H1 (cell line): Measurements from ENCODE around the gene AZGP1. TPM values are rescaled to one million over a fixed set of nuclear protein-coding genes. Genes with fewer than 3 reads are reported as not detected.

Experiments used
- CTCF ChIA-PET: fragments of 300-600 bp; sonication (Branson Sonifier 250); formaldehyde crosslinking; loops from one replicate; lab custom pipeline; 2021; ENCODE audit not compliant: partially characterized antibody; lab: Charles Lee
- POLR2A ChIA-PET: fragments of 300-600 bp; sonication (Branson Sonifier 250); formaldehyde crosslinking; loops from one replicate; lab custom pipeline; 2021; ENCODE audit warnings: inconsistent platforms; ENCODE audit not compliant: partially characterized antibody; lab: Charles Lee
- DNase-seq, 2 experiments: peaks; one replicate each; pipeline versions ENCODE4 v3.0.0 to v3.0.0-alpha.2; 2010 to 2022; ENCODE audit warnings: low spot score in 2 of 2, low read depth in 1 of 2, mixed read lengths in 1 of 2
- FAIRE-seq: peaks from 2 replicates; lab custom pipeline; 2011; peaks lifted over from hg19 to GRCh38; lab: Jason Lieb, UNC
- H2AFZ ChIP-seq: 2 replicates; pipeline ENCODE4 v1.8.1; 2012; ENCODE audit warnings: low read length, inconsistent platforms
- H2AK5ac ChIP-seq: 2 replicates; pipeline ENCODE4 v1.6.1; 2013; ENCODE audit warnings: low read depth, low read length
- H2BK120ac ChIP-seq: replicated peaks from 2 replicates; pipeline ENCODE3; 2013; ENCODE audit warnings: low read depth, low read length, inconsistent platforms
- H2BK12ac ChIP-seq: 2 replicates; pipeline ENCODE4 v1.6.1; 2013; ENCODE audit warnings: low read depth, low read length
- H2BK15ac ChIP-seq: 2 replicates; pipeline ENCODE4 v1.6.1; 2013; ENCODE audit warnings: low read length
- H2BK20ac ChIP-seq: 2 replicates; pipeline ENCODE4 v1.6.1; 2013; ENCODE audit warnings: low read length
- H2BK5ac ChIP-seq: 2 replicates; pipeline ENCODE4 v1.6.1; 2013; ENCODE audit warnings: low read depth, low read length
- H3K14ac ChIP-seq: 2 replicates; pipeline ENCODE4 v1.6.1; 2013; ENCODE audit warnings: inconsistent platforms; ENCODE audit not compliant: insufficient read length
- H3K18ac ChIP-seq: 2 replicates; pipeline ENCODE4 v1.6.1; 2013; ENCODE audit warnings: low read length; ENCODE audit errors: extremely low read depth
- H3K23ac ChIP-seq: 2 replicates; pipeline ENCODE4 v1.6.1; 2013; ENCODE audit warnings: inconsistent platforms; ENCODE audit not compliant: insufficient read length
- H3K23me2 ChIP-seq: 2 replicates; pipeline ENCODE4 v1.6.1; 2013; ENCODE audit warnings: low read depth, low read length
- H3K27ac ChIP-seq: 2 replicates; pipeline ENCODE4 v1.6.1; 2011; ENCODE audit warnings: low read depth, low read length, inconsistent platforms
- H3K27me3 ChIP-seq, 4 experiments: replicated peaks in 1 of 4; 1 replicate in 1 of 4; 2 replicates in 3 of 4; pipeline versions ENCODE4 v1.6.1 to v1.8.1; 2011 to 2013; ENCODE audit warnings: low read length in 3 of 4, mild to moderate bottlenecking in 3 of 4, inconsistent platforms in 2 of 4, mixed read lengths in 2 of 4, moderate library complexity in 1 of 4; ENCODE audit not compliant: control insufficient read depth in 3 of 4, insufficient read depth in 3 of 4; ENCODE audit errors: extremely low read depth in 1 of 4
- H3K36me3 ChIP-seq, 4 experiments: 2 replicates each; pipeline versions ENCODE4 v1.6.1 to v1.8.1; 2011 to 2013; ENCODE audit warnings: mild to moderate bottlenecking in 4 of 4, low read length in 3 of 4, moderate library complexity in 2 of 4, control low read depth in 1 of 4, inconsistent platforms in 1 of 4; ENCODE audit not compliant: insufficient read depth in 4 of 4, control insufficient read depth in 2 of 4
- H3K4ac ChIP-seq: replicated peaks from 2 replicates; pipeline ENCODE3; 2013; ENCODE audit warnings: low read length, low read depth, mixed read lengths, inconsistent platforms; ENCODE audit not compliant: insufficient read length
- H3K4me1 ChIP-seq, 4 experiments: replicated peaks in 1 of 4; 1 replicate in 1 of 4; 2 replicates in 3 of 4; pipeline versions ENCODE4 v1.6.1 to v1.8.1; 2011 to 2013; ENCODE audit warnings: low read length in 3 of 4, inconsistent platforms in 2 of 4, mixed read lengths in 1 of 4; ENCODE audit not compliant: insufficient read depth in 4 of 4, control insufficient read depth in 3 of 4
- H3K4me2 ChIP-seq, 2 experiments: 2 replicates each; pipeline versions ENCODE4 v1.6.1 to v1.8.1; 2011 to 2013; ENCODE audit warnings: low read depth in 2 of 2, low read length in 2 of 2, control low read depth in 1 of 2, inconsistent platforms in 1 of 2, mild to moderate bottlenecking in 1 of 2; ENCODE audit not compliant: insufficient read depth in 1 of 2
- H3K4me3 ChIP-seq, 4 experiments: fragments of 200-600, 300-600 bp in 1 of 4; sonication (generic), shearing (Covaris generic), sonication (Bioruptor Twin) in 1 of 4; 2 replicates each; pipeline versions ENCODE4 v1.5.1 to v1.8.1; 2011 to 2016; ENCODE audit warnings: low read length in 4 of 4, low read depth in 3 of 4, control low read depth in 2 of 4, inconsistent platforms in 2 of 4, mild to moderate bottlenecking in 2 of 4, mixed read lengths in 1 of 4, moderate library complexity in 1 of 4; ENCODE audit not compliant: insufficient read depth in 2 of 4; ENCODE audit errors: extremely low read depth in 1 of 4
- H3K56ac ChIP-seq: replicated peaks from 2 replicates; pipeline ENCODE3; 2013; ENCODE audit warnings: low read depth, mild to moderate bottlenecking, mixed read lengths, low read length, inconsistent platforms; ENCODE audit not compliant: insufficient read length
- H3K79me1 ChIP-seq: 2 replicates; pipeline ENCODE4 v1.6.1; 2013; ENCODE audit warnings: low read depth, low read length, control low read depth
- H3K79me2 ChIP-seq, 2 experiments: 2 replicates each; pipeline versions ENCODE4 v1.6.1 to v1.8.1; 2012 to 2013; ENCODE audit warnings: low read length in 2 of 2, mild to moderate bottlenecking in 2 of 2, inconsistent platforms in 1 of 2; ENCODE audit not compliant: insufficient read depth in 2 of 2, control insufficient read depth in 1 of 2
- H3K9ac ChIP-seq, 4 experiments: replicated peaks in 1 of 4; 1 replicate in 1 of 4; 2 replicates in 3 of 4; pipeline versions ENCODE4 v1.6.1 to v1.8.1; 2011 to 2013; ENCODE audit warnings: low read depth in 3 of 4, low read length in 3 of 4, control low read depth in 2 of 4, mild to moderate bottlenecking in 2 of 4, moderate library complexity in 2 of 4, inconsistent platforms in 1 of 4; ENCODE audit errors: extremely low read depth in 1 of 4
- H3K9me3 ChIP-seq, 2 experiments: 2 replicates each; pipeline versions ENCODE4 v1.6.1 to v1.8.1; 2012 to 2013; ENCODE audit warnings: mild to moderate bottlenecking in 2 of 2, moderate library complexity in 2 of 2, control low read depth in 1 of 2, inconsistent platforms in 1 of 2, low read depth in 1 of 2, low read length in 1 of 2, mixed read lengths in 1 of 2; ENCODE audit not compliant: insufficient read depth in 2 of 2
- H4K20me1 ChIP-seq, 2 experiments: replicated peaks in 1 of 2; 2 replicates each; pipeline versions ENCODE3 to v1.8.1; 2011 to 2013; ENCODE audit warnings: inconsistent platforms in 2 of 2, low read length in 2 of 2, mild to moderate bottlenecking in 1 of 2; ENCODE audit not compliant: insufficient read depth in 2 of 2, control insufficient read depth in 1 of 2
- H4K5ac ChIP-seq: 2 replicates; pipeline ENCODE4 v1.6.1; 2013; ENCODE audit warnings: low read length, low read depth, mixed read lengths, inconsistent platforms; ENCODE audit not compliant: insufficient read length
- H4K8ac ChIP-seq: 2 replicates; pipeline ENCODE4 v1.8.0; 2013; ENCODE audit warnings: mild to moderate bottlenecking, moderate library complexity, low read length, inconsistent platforms; ENCODE audit not compliant: insufficient read depth; ENCODE audit errors: extremely low read depth
- H4K91ac ChIP-seq: replicated peaks from 2 replicates; pipeline ENCODE3; 2013; ENCODE audit warnings: low read length, mixed read lengths, inconsistent platforms; ENCODE audit not compliant: insufficient read length
- ATF2 ChIP-seq: IDR thresholded peaks from 2 replicates; pipeline ENCODE4 v1.6.1; 2012; ENCODE audit warnings: low read length, inconsistent platforms
- CBX8 ChIP-seq: fragments of 300-800, 300-1000 bp; sonication (generic); IDR thresholded peaks from 2 replicates; pipeline ENCODE4 v1.7.1; 2016; ENCODE audit warnings: low read depth, low read length, borderline replicate concordance
- EZH2 ChIP-seq: fragments of 200-600 bp; sonication (generic); IDR thresholded peaks from 2 replicates; pipeline ENCODE4 v1.7.1; 2012; ENCODE audit warnings: low read depth, mild to moderate bottlenecking, moderate library complexity, low read length, inconsistent platforms; ENCODE audit not compliant: severe bottlenecking
- HDAC2 ChIP-seq, 2 experiments: fragments of 300-600 bp in 1 of 2; sonication (generic) in 1 of 2; IDR thresholded peaks; 2 replicates each; pipeline ENCODE4 v1.6.1; 2011 to 2012; ENCODE audit warnings: low read depth in 2 of 2, low read length in 2 of 2, mild to moderate bottlenecking in 2 of 2, moderate library complexity in 2 of 2, borderline replicate concordance in 1 of 2, inconsistent platforms in 1 of 2
- KDM1A ChIP-seq: fragments of 200-600, 300-600 bp; sonication (generic); IDR thresholded peaks from 2 replicates; pipeline ENCODE4 v1.7.1; 2016; ENCODE audit warnings: mild to moderate bottlenecking, low read length, borderline replicate concordance
- KDM4A ChIP-seq: IDR thresholded peaks from one replicate; pipeline ENCODE4 v1.7.1; 2012; ENCODE audit warnings: low read depth, mild to moderate bottlenecking, moderate library complexity, low read length, inconsistent platforms; ENCODE audit not compliant: severe bottlenecking
- TAF1 ChIP-seq: IDR thresholded peaks from 2 replicates; pipeline ENCODE4 v1.6.1; 2011; ENCODE audit warnings: mild to moderate bottlenecking, low read depth, low read length
- WGBS, 2 experiments: shearing (Covaris generic) in 1 of 2; methylation state at CpG; one replicate each; pipeline versions ENCODE4 v1.1.6 to v1.1.7; 2013 to 2015; ENCODE audit warnings: low lambda C conversion rate in 2 of 2, mixed read lengths in 2 of 2, inconsistent platforms in 1 of 2, low coverage in 1 of 2, missing lambda C conversion rate in 1 of 2; ENCODE audit not compliant: insufficient replicate concordance in 2 of 2, insufficient coverage in 1 of 2, insufficient read length in 1 of 2; ENCODE audit errors: extremely low coverage in 1 of 2, missing lambda C conversion rate in 1 of 2; 5-methylcytosine and 5-hydroxymethylcytosine counted together
- polyA plus RNA-seq, 7 experiments: library from polyadenylated mRNA; depleted of rRNA in 3 of 7; stranded (reverse) in 5 of 7; unstranded in 2 of 7; fragments of >200 nt in 5 of 7; fragments of 200-250 nt in 2 of 7; gene quantifications; 1 replicate in 5 of 7; 2 replicates in 1 of 7; 4 replicates in 1 of 7; pipeline versions ENCODE4 v1.2.1 to v1.2.3, GENCODE V29; 2011 to 2013; ENCODE audit warnings: missing spikeins in 2 of 7, mixed read lengths in 2 of 7
- total RNA-seq: library from RNA; stranded (reverse); fragmentation: NEBNext Ultra II Directional; extraction: Animal tissue kit (Norgen Biotek cat#: 25700); gene quantifications from 2 replicates; pipeline ENCODE4 v1.2.1, GENCODE V29; 2021

The AZGP1 gene
- total and polyA plus RNA-seq, 2 of the 8 experiments (the other 6 are each of a cell fraction or from before 2014, with no cell fraction given): 0.52 to 0.68 TPM

GRCh38 chr7:99996755-99997544, 21.1 kb upstream of the AZGP1 start:
- H3K36me3 ChIP-seq: no peaks in the 10 kb centered on the region
- WGBS, 2 experiments: 85% methylated on average over 15 of the region's 15 CpGs; no CpG with 5 or more reads in 1 of the 2 experiments
- H3K4ac ChIP-seq: no peak overlapping the region
- no peak overlapping the region for H4K91ac ChIP-seq
- no peak overlapping the region for H3K23ac ChIP-seq
- no peak overlapping the region for H2BK5ac ChIP-seq
- H3K4me3 ChIP-seq: peak overlapping the region; percentile 52 to 79 (median 60); a peak in 5 of 8 replicates
- H3K56ac ChIP-seq: no peak overlapping the region
- no peaks in the 10 kb centered on the region for H3K79me2 ChIP-seq
- H4K8ac ChIP-seq: peak overlapping the region; percentile 91; the same call in 1 of the 2 replicates
- H3K9ac ChIP-seq: no peak overlapping the region
- H3K27me3 ChIP-seq: no peaks in the 10 kb centered on the region; a peak in 2 of 7 replicates
- no peak overlapping the region for H3K27ac ChIP-seq
- peaks cover 2% of the 10 kb centered on the region; the same call in 1 of the 2 replicates for H3K23me2 ChIP-seq
- no peak for FAIRE-seq
- H2AFZ ChIP-seq: peak overlapping the region; percentile 96
- H4K5ac ChIP-seq: no peak overlapping the region
- H3K14ac ChIP-seq: no peak overlapping the region
- no peak for DNase-seq
- ChIA-PET CTCF (interaction anchor here (0.7 to 9.3 kb wide), 11 partner anchors 17 to 471 kb away, joined by 3 to 99 read pairs (median 3); partner anchors contain the start of gene ZKSCAN1), POLR2A (interaction anchor here (1.0 to 3.7 kb wide), 10 partner anchors 18 to 86 kb away, joined by 3 to 47 read pairs (median 4); partner anchors contain the start of gene ZKSCAN1)
- H3K9me3 ChIP-seq: no peaks in the 10 kb centered on the region
- H3K79me1 ChIP-seq: no peaks in the 10 kb centered on the region
- 0 out of 2 replicates have a peak overlapping the region, but pooled peaks have one; percentile 90 for H2AK5ac ChIP-seq
- H4K20me1 ChIP-seq: no peaks in the 10 kb centered on the region
- no peak overlapping the region for H2BK12ac ChIP-seq
- peak overlapping the region; percentile 79 to 88; a peak in 3 of 4 replicates for H3K4me2 ChIP-seq
- peak overlapping the region; percentile 74 for H2BK15ac ChIP-seq
- peaks cover 0 to 4% (median 1%) of the 10 kb centered on the region in 4 experiments; a peak in 2 of 7 replicates for H3K4me1 ChIP-seq
- H2BK20ac ChIP-seq: no peak overlapping the region
- H3K18ac ChIP-seq: no peak overlapping the region
- H2BK120ac ChIP-seq: no peak overlapping the region
- TF ChIP-seq KDM4A (peak; percentile 39), CBX8 (no peak), HDAC2 (IDR thresholded peaks at IDR 0.05; ENCODE audit: borderline replicate concordance in 1 of 2, low read depth in 2 of 2, low read length in 2 of 2) (no peak), ATF2 (no peak), KDM1A (peak; percentile 76), EZH2 (no peak), TAF1 (no peak)
